Inflammatory macrophage treated with lipopolysaccharide for 4 hours (primary cell): ENCODE data around the gene PIGL.
"Not testable (repeated sequence)": the region's sequence is repeated elsewhere in the genome, so short reads cannot be mapped to it uniquely, and the experiment has no call there.

Experiments used
- DNase-seq: peaks from one replicate; pipeline ENCODE4 v3.0.0-alpha.2; 2020

PIGL gene

GRCh38 chr17:16222406-16222805 is 5.4 kb downstream of the PIGL start:
- DNase-seq = no peak

GRCh38 chr17:16229912-16230561 is 13.0 kb downstream of the PIGL start:
- DNase-seq = not testable (repeated sequence)

- DNase-seq = no peak
These were observed 15.4 kb downstream of the PIGL start for GRCh38 chr17:16232391-16232790.

- DNase-seq = no peak
These were observed 22.9 kb downstream of the PIGL start for GRCh38 chr17:16239931-16240330.

- DNase-seq = no peak
These were observed 24.9 kb downstream of the PIGL start for GRCh38 chr17:16241906-16242399.

- DNase-seq = no peak
These were observed 26.4 kb downstream of the PIGL start for GRCh38 chr17:16243385-16243784.

GRCh38 chr17:16243801-16244567 is 27.0 kb downstream of the PIGL start:
- no peak for DNase-seq

GRCh38 chr17:16247586-16247984 is 30.6 kb downstream of the PIGL start:
- no peak for DNase-seq

- DNase-seq = peak; percentile 82
These were observed 33.6 kb downstream of the PIGL start for GRCh38 chr17:16250635-16251034.

- no peak for DNase-seq
These were observed 34.0 kb downstream of the PIGL start for GRCh38 chr17:16251043-16251442.

- DNase-seq = no peak
These were observed 34.5 kb downstream of the PIGL start for GRCh38 chr17:16251556-16251955.

- DNase-seq = peak; percentile 55
These were observed 37.9 kb downstream of the PIGL start for GRCh38 chr17:16254773-16255400.

- DNase-seq = no peak
These were observed 38.5 kb downstream of the PIGL start for GRCh38 chr17:16255481-16255921.

- peak; percentile 71 for DNase-seq
These were observed 41.9 kb downstream of the PIGL start for GRCh38 chr17:16258901-16259300.

- no peak for DNase-seq
These were observed 42.9 kb downstream of the PIGL start for GRCh38 chr17:16259926-16260325.

GRCh38 chr17:16261049-16261448 is 44.0 kb downstream of the PIGL start:
- DNase-seq = no peak

GRCh38 chr17:16262201-16262600 is 45.2 kb downstream of the PIGL start:
- no peak for DNase-seq

- DNase-seq = no peak
These were observed 50.2 kb downstream of the PIGL start for GRCh38 chr17:16267174-16267573.

- no peak for DNase-seq
These were observed 52.6 kb downstream of the PIGL start for GRCh38 chr17:16269658-16270057.

- DNase-seq = no peak
These were observed 55.3 kb downstream of the PIGL start for GRCh38 chr17:16272111-16272840.

- no peak for DNase-seq
These were observed 56.5 kb downstream of the PIGL start for GRCh38 chr17:16273499-16273898.

GRCh38 chr17:16273929-16274339 is 56.9 kb downstream of the PIGL start:
- DNase-seq = no peak

- DNase-seq = no peak
These were observed 58.0 kb downstream of the PIGL start for GRCh38 chr17:16275024-16275423.
